C4-2B (cell line): ENCODE results near the gene LPP.

ENCODE experiments used
- CTCF ChIP-seq: fragments of 450-650 bp; conservative IDR thresholded peaks from 2 replicates; pipeline ENCODE4 v1.5.1; 2017; ENCODE audit warnings: mild to moderate bottlenecking
- ZFX ChIP-seq: fragments of 450-650 bp; IDR thresholded peaks from 2 replicates; pipeline ENCODE4 v1.6.1; 2017

- TF ChIP-seq CTCF (no peak), ZFX (no peak)
Measured at GRCh38 chr3:188537606-188538005, 383.6 kb downstream of the LPP start.
